ENCODE results near the gene CADPS. TPM values are rescaled to one million over a fixed set of nuclear protein-coding genes. Genes with fewer than 3 reads are reported as not detected.

CADPS gene
- total RNA-seq, 1 donor from 2014 or later = 149 TPM

DNA sequence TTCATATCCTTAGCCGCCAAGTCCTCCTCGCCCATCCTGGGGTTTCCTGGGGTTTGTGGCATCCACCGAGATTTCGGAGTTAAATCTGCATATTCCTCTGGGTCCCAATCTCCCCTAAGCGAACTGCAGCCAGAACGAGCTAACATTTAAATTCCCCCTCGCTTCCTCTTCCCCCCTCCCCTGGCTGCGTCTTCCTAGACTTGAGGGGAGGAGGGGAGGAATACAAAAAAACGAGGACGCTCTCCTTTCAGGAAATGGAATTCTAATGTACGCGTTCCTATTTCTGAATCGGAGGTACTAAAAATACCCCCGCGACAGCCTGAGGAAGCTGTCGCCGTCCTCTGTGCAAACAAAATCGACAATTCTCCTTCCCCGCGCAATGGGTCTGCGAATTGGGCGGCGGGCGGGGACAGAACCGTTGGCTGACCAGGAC lies 507.4 kb downstream of the CADPS start:
- no peaks in the 10 kb centered on the region for H3K36me3 Mint-ChIP-seq (ENCODE audit: insufficient read depth)
- TF ChIP-seq, protein P1, sequence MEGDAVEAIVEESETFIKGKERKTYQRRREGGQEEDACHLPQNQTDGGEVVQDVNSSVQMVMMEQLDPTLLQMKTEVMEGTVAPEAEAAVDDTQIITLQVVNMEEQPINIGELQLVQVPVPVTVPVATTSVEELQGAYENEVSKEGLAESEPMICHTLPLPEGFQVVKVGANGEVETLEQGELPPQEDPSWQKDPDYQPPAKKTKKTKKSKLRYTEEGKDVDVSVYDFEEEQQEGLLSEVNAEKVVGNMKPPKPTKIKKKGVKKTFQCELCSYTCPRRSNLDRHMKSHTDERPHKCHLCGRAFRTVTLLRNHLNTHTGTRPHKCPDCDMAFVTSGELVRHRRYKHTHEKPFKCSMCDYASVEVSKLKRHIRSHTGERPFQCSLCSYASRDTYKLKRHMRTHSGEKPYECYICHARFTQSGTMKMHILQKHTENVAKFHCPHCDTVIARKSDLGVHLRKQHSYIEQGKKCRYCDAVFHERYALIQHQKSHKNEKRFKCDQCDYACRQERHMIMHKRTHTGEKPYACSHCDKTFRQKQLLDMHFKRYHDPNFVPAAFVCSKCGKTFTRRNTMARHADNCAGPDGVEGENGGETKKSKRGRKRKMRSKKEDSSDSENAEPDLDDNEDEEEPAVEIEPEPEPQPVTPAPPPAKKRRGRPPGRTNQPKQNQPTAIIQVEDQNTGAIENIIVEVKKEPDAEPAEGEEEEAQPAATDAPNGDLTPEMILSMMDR (IDR thresholded peaks at IDR 0.05; ENCODE audit: unreplicated experiment) = no peak
- no peak overlapping the region for H3K27ac Mint-ChIP-seq
- H3K4me3 Mint-ChIP-seq (ENCODE audit: low read depth) = no peak overlapping the region
- H3K27me3 Mint-ChIP-seq = peaks cover 97% of the 10 kb centered on the region
- no peaks in the 10 kb centered on the region for H3K9me3 Mint-ChIP-seq (ENCODE audit: low read depth)
- H3K4me1 Mint-ChIP-seq (ENCODE audit: low read depth) = peaks cover 1% of the 10 kb centered on the region
- DNase-seq (ENCODE audit: low spot score, unreplicated experiment) = no peak

DNA sequence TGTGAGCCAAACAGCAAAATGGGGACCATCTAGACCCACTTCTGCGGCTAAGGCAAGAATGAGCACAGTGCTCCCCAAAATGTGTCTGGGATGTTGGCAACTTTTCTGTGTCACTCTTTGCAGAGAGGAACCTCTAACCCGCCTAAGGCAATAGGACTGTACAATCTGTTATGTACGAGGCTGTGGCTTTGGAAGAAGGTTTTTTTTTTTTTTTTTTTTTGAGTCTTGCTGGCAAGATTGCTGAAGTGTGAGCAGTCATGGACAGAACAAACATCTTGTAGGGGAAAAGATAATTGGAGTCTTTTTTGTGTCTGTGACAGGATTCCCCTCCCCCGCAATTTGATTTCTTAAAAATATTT lies 509.1 kb downstream of the CADPS start:
- Mint-ChIP-seq H3K27ac (no peak overlapping the region), H3K27me3 (peaks cover 95% of the 10 kb centered on the region), H3K4me3 (ENCODE audit: low read depth) (no peak overlapping the region), H3K4me1 (ENCODE audit: low read depth) (peaks cover 1% of the 10 kb centered on the region), H3K9me3 (ENCODE audit: low read depth) (no peaks in the 10 kb centered on the region), H3K36me3 (ENCODE audit: insufficient read depth) (no peaks in the 10 kb centered on the region)
- TF ChIP-seq, protein P1 (IDR thresholded peaks at IDR 0.05; ENCODE audit: unreplicated experiment) = no peak
- no peak for DNase-seq (ENCODE audit: low spot score, unreplicated experiment)

DNA sequence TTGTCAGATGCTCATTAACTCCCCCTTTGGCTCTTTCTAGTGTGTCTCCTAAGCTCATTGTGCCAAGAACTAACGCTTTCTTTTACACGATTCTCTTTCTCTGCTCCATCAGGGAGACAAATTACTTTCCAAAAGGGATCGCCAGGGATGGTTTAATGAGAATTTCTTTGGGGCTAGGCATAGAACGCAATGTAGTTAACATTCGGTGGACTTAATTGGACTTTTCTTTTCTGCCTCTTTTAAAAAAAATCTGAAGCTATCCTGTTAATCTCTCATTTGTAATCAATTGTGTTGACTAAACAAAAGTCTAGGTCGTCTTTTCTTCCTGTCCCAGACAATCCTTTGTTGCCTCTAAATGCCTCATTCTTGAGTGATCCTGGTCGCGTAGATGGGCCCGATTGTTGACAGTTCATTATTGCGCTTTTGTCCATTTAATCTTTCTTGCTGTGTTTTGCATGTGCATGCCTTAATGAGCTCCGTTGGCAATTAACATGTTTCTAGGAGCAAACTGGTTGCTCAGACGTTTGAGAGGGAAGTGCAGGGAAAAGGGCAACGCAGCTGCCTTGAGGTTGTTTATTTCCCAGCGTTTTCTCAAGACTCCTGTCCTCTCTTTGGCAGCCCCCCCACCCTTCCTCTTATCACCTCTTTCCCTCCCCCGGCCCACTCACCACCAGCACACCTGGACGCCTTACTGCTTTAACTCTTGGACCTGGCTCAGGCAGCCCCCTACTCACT lies 509.7 kb downstream of the CADPS start:
- H3K4me1 Mint-ChIP-seq (ENCODE audit: low read depth) = peaks cover 1% of the 10 kb centered on the region
- no peak overlapping the region for H3K4me3 Mint-ChIP-seq (ENCODE audit: low read depth)
- no peak overlapping the region for H3K27ac Mint-ChIP-seq
- TF ChIP-seq, protein P1 (IDR thresholded peaks at IDR 0.05; ENCODE audit: unreplicated experiment) = no peak
- DNase-seq (ENCODE audit: low spot score, unreplicated experiment) = no peak
- H3K9me3 Mint-ChIP-seq (ENCODE audit: low read depth) = no peaks in the 10 kb centered on the region
- peaks cover 93% of the 10 kb centered on the region for H3K27me3 Mint-ChIP-seq
- no peaks in the 10 kb centered on the region for H3K36me3 Mint-ChIP-seq (ENCODE audit: insufficient read depth)

DNA sequence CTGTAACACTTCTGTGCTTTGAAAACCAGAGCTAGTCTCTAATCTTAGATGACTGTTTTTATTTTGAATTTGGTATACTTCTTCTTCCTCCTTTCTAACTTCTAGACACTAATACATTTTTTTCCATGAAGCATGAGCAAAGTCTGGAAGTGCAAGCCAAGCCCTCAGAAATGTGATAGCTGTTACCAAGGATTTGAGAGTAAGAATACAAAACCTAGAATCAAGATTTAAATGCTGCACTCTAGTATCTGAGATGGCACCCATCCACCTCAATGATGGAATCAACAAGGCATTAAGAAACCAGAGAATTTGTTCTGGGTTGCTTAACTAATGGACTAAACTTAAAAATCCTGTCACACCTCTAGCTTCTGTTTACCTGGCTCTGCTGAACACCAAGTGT lies 511.0 kb downstream of the CADPS start:
- peaks cover 87% of the 10 kb centered on the region for H3K27me3 Mint-ChIP-seq

DNA sequence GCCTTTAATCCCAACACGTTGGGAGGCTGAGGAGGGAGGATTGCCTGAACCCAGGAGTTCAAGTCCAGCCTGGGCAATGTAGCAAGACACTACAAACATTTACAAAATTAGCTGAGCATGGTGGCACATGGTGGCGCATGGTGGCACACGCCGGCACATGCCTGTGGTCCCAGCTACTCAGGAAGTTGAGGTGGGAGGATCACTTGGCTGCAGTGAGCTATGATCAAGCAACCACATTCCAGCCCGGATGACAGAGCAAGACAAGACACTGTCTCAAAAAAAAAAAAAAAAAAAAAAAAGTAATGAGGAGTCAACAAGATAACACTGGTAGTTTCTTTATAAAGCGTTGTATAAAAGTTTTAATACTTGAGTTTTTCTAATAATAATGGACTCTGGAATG lies 511.9 kb downstream of the CADPS start:
- H3K27me3 Mint-ChIP-seq = peaks cover 85% of the 10 kb centered on the region
- TF ChIP-seq, protein P1 (IDR thresholded peaks at IDR 0.05; ENCODE audit: unreplicated experiment) = no peak
- H3K9me3 Mint-ChIP-seq (ENCODE audit: low read depth) = no peaks in the 10 kb centered on the region
- H3K27ac Mint-ChIP-seq = no peak overlapping the region
- H3K4me3 Mint-ChIP-seq (ENCODE audit: low read depth) = no peak overlapping the region
- no peaks in the 10 kb centered on the region for H3K36me3 Mint-ChIP-seq (ENCODE audit: insufficient read depth)
- H3K4me1 Mint-ChIP-seq (ENCODE audit: low read depth) = no peaks in the 10 kb centered on the region
- no peak for DNase-seq (ENCODE audit: low spot score, unreplicated experiment)

More for the DNA sequence above, 511.0 kb downstream of the CADPS start:
- no peaks in the 10 kb centered on the region for H3K9me3 Mint-ChIP-seq (ENCODE audit: low read depth)
- no peak overlapping the region for H3K27ac Mint-ChIP-seq
- no peaks in the 10 kb centered on the region for H3K36me3 Mint-ChIP-seq (ENCODE audit: insufficient read depth)
- no peak for DNase-seq (ENCODE audit: low spot score, unreplicated experiment)
- no peak overlapping the region for H3K4me3 Mint-ChIP-seq (ENCODE audit: low read depth)
- TF ChIP-seq, protein P1 (IDR thresholded peaks at IDR 0.05; ENCODE audit: unreplicated experiment) = no peak
- no peaks in the 10 kb centered on the region for H3K4me1 Mint-ChIP-seq (ENCODE audit: low read depth)

Measured in progenitor cell of endocrine pancreas (in vitro differentiated cells).